Endothelial cell of hepatic sinusoid (primary cell): ENCODE data around the gene TRPM3.

Experiments used
- in situ Hi-C: cut with HindIII; loops from 2 replicates; pipeline ENCODE4 v1.10.0; 2017; ENCODE audit warnings: low sequenced_read_pairs

The TRPM3 gene

GRCh38 chr9:70549926-70550325 is 571.5 kb downstream of the TRPM3 start:
- in situ Hi-C loops, result loop anchor here (10.0 to 25.0 kb wide), 2 partner anchors 75 to 588 kb away; no protein-coding TSS in a partner anchor

GRCh38 chr9:70542311-70542931 is 579.0 kb downstream of the TRPM3 start:
- in situ Hi-C loops, result no loop called here

GRCh38 chr9:70540016-70540415 is 581.4 kb downstream of the TRPM3 start:
- in situ Hi-C loops, result no loop called here

- in situ Hi-C loops, result no loop called here
Measured at GRCh38 chr9:70539526-70539925, 581.9 kb downstream of the TRPM3 start.

- in situ Hi-C loops, result no loop called here
Measured at GRCh38 chr9:70539001-70539400, 582.4 kb downstream of the TRPM3 start.

- in situ Hi-C loops, result no loop called here
Measured at GRCh38 chr9:70537084-70537483, 584.3 kb downstream of the TRPM3 start.

- in situ Hi-C loops, result no loop called here
Measured at GRCh38 chr9:70535546-70536323, 585.7 kb downstream of the TRPM3 start.

- in situ Hi-C loops, result no loop called here
Measured at GRCh38 chr9:70534471-70534870, 587.0 kb downstream of the TRPM3 start.

GRCh38 chr9:70534061-70534460 is 587.4 kb downstream of the TRPM3 start:
- in situ Hi-C loops, result no loop called here

- in situ Hi-C loops, result no loop called here
Measured at GRCh38 chr9:70533492-70533891, 587.9 kb downstream of the TRPM3 start.

- in situ Hi-C loops, result no loop called here
Measured at GRCh38 chr9:70532716-70533115, 588.7 kb downstream of the TRPM3 start.

- in situ Hi-C loops, result no loop called here
Measured at GRCh38 chr9:70531311-70531710, 590.1 kb downstream of the TRPM3 start.

- in situ Hi-C loops, result no loop called here
Measured at GRCh38 chr9:70530716-70531115, 590.7 kb downstream of the TRPM3 start.

GRCh38 chr9:70529833-70530232 is 591.6 kb downstream of the TRPM3 start:
- in situ Hi-C loops, result no loop called here

GRCh38 chr9:70529377-70529776 is 592.0 kb downstream of the TRPM3 start:
- in situ Hi-C loops, result no loop called here

GRCh38 chr9:70526902-70527301 is 594.5 kb downstream of the TRPM3 start:
- in situ Hi-C loops, result no loop called here

GRCh38 chr9:70525519-70525918 is 595.9 kb downstream of the TRPM3 start:
- in situ Hi-C loops, result no loop called here

- in situ Hi-C loops, result no loop called here
Measured at GRCh38 chr9:70519912-70520724, 601.3 kb downstream of the TRPM3 start.

- in situ Hi-C loops, result no loop called here
Measured at GRCh38 chr9:70517926-70518610, 603.4 kb downstream of the TRPM3 start.

- in situ Hi-C loops, result no loop called here
Measured at GRCh38 chr9:70514273-70514672, 607.1 kb downstream of the TRPM3 start.

GRCh38 chr9:70511858-70512257 is 609.6 kb downstream of the TRPM3 start:
- in situ Hi-C loops, result no loop called here
